ENCODE results near the gene NEK9. TPM values are rescaled to one million over a fixed set of nuclear protein-coding genes. Genes with fewer than 3 reads are reported as not detected.
"Not testable (repeated sequence)": the region's sequence is repeated elsewhere in the genome, so short reads cannot be mapped to it uniquely, and the experiment has no call there.

NEK9 gene
- polyA plus RNA-seq, 5 donors = 114 to 138 (median 133) TPM

- peak in 1 of 2 donors; percentile 50 for DNase-seq
These were observed 58.3 kb downstream of the NEK9 start for GRCh38 chr14:75068294-75069120.

GRCh38 chr14:75067765-75068164 lies 59.1 kb downstream of the NEK9 start:
- DNase-seq = not testable (repeated sequence)

GRCh38 chr14:75067212-75067611 lies 59.6 kb downstream of the NEK9 start:
- DNase-seq = no peak

- no peak for DNase-seq
These were observed 60.2 kb downstream of the NEK9 start for GRCh38 chr14:75066691-75067090.

GRCh38 chr14:75064205-75064567 lies 62.7 kb downstream of the NEK9 start:
- no peak for DNase-seq

- peak; percentile 88 to 92 for DNase-seq
These were observed 63.2 kb downstream of the NEK9 start, which contains the start of gene ACYP1 for GRCh38 chr14:75063491-75064204. ACYP1 (minus strand) TSS chr14:75064024; CDS start chr14:75063553, 471 bp downstream.

- DNase-seq = no peak
These were observed 63.8 kb downstream of the NEK9 start for GRCh38 chr14:75063013-75063412.

GRCh38 chr14:75060420-75060819 lies 66.4 kb downstream of the NEK9 start:
- no peak for DNase-seq

- no peak for DNase-seq
These were observed 67.2 kb downstream of the NEK9 start for GRCh38 chr14:75059642-75060041.

GRCh38 chr14:75054421-75054820 lies 72.4 kb downstream of the NEK9 start:
- no peak for DNase-seq

- DNase-seq = peak; percentile 73 to 81
These were observed 73.2 kb downstream of the NEK9 start for GRCh38 chr14:75053396-75054291.

- no peak for DNase-seq
These were observed 75.3 kb downstream of the NEK9 start for GRCh38 chr14:75051556-75051899.

GRCh38 chr14:75050852-75051555 lies 75.8 kb downstream of the NEK9 start, which contains the start of gene MLH3:
MLH3 (minus strand) TSS chr14:75051467; CDS start chr14:75049655, 1,812 bp downstream.
- peak; percentile 85 to 88 for DNase-seq

GRCh38 chr14:75049731-75050201 lies 77.1 kb downstream of the NEK9 start:
- no peak for DNase-seq

- DNase-seq = no peak
These were observed 77.7 kb downstream of the NEK9 start for GRCh38 chr14:75049136-75049535.

GRCh38 chr14:75048101-75048500 lies 78.7 kb downstream of the NEK9 start:
- DNase-seq = no peak

- no peak for DNase-seq
These were observed 79.3 kb downstream of the NEK9 start for GRCh38 chr14:75047506-75047905.

- DNase-seq = no peak
These were observed 79.9 kb downstream of the NEK9 start for GRCh38 chr14:75046899-75047298.

- DNase-seq = no peak
These were observed 80.6 kb downstream of the NEK9 start for GRCh38 chr14:75046275-75046674.

GRCh38 chr14:75044752-75045151 lies 82.1 kb downstream of the NEK9 start:
- peak; percentile 84 to 85 for DNase-seq

- DNase-seq = peak in 1 of 2 donors; percentile 57
These were observed 82.5 kb downstream of the NEK9 start for GRCh38 chr14:75044322-75044721.

All from right lung (tissue), 5 donors.